HG02981 (cell line): ENCODE data around the gene SMCHD1.
"Not testable (repeated sequence)": the region's sequence is repeated elsewhere in the genome, so short reads cannot be mapped to it uniquely, and the experiment has no call there.

Experiments used
- ATAC-seq: cut with Tn5 transposase; IDR thresholded peaks from one replicate; pipeline ENCODE4 v1.9.1; 2021; ENCODE audit warnings: mild to moderate bottlenecking, moderate library complexity; ENCODE audit not compliant: unreplicated experiment

SMCHD1 gene

DNA sequence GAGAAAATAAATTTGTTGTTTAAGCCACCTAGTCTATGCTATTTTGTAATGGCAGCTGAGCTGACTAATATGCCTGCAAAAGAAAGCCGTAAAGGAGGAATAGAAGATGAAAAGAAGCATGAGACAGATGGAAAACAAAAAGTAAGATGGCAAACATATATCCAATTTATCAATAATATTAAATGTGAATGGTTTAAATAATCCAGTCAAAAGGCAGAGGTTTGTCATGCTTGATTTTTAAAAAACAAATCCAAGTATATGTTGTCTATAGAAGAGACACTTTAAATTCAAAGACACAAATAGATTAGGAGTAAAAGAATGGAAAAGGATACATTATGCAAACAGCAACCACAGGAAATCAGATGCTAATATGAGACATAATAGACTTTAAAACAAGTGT is 155.9 kb downstream of the SMCHD1 start:
- ATAC-seq: no peak

DNA sequence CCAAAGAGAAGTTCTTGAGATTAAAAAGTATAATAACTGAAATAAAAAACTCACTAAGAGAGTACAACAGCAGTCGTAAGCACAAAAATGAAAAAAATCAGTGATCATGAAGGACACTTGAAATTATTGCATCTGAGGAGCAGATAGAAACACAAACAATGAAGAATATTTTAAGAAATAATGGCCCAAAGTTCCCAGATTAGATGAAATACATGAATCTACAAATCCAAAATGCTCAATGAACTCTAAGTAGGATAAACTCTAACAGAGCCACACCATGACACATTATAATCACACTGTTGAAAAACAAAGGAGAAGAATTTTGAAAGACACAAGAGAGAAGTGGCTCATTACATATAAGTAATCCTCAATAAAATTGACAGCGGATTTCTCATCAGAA is 159.4 kb downstream of the SMCHD1 start:
- ATAC-seq: no peak

DNA sequence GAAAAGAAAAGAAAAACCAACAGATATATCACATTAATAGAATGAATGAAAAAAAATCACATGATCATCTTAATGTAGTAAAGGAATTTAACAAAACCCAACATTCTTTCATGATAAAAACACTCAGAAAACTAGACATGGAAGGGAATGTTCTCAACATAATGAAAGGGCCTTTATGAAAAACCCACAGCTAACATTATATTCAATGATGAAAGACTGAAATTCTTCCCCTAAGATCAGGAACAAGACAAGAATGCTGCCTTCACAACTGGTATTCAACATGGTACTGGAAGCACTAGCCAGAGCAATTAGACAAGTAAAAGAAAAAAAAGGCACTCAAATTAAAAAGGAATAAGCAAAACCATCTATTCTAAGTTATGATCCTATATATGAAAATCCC is 162.8 kb downstream of the SMCHD1 start:
- no peak for ATAC-seq

DNA sequence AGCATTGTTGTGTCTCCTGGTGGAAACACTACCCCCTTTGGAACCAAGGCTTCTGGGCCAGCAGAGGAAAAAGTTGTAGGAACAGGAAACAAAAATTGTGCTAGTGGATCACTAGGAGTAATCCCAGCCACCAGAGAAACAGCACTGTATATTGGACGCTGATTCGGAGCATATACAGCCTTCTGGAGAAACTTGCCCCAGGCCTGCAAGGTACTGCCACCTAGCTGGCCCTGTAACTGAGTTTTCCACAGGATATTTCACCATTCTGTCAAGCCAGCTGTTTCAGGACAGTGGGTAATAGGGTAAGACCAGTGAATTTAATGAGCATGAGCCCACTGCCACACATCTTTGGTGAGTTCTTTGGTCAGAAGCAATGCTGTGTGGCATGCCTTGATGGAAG is 166.2 kb downstream of the SMCHD1 start:
- no peak for ATAC-seq

DNA sequence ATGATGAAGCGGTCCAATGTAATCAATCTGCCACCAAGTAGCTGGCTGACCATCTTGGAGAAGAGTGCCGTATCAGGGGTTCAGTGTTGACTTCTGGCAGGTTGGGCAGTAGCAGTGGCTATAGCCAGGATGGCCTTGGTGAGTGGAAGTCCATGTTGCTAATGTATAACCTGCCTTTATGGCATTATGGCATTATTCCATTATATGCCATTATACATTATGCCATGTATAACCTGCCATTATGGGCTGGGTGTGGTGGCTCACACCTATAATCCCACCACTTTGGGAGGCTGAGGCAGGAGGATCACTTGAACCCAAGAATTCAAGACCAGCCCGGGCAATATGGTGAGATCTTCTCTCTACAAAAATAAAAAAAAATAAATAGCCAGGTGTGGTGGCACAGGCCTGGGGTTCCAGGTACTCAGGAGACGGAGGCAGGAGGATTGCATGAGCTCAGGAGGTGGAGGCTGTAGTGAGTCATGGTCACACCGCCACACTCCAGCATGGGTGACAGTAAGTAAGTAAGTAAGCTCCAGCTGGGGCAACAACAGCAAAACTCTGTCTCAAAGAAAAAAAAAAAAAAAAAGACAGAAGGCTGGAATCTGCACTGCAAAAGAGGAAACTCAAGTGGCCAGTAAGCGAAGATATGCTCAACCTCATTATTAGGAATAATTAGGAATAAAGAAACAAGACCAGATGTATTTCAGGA is 166.8 kb downstream of the SMCHD1 start:
- ATAC-seq: no peak

DNA sequence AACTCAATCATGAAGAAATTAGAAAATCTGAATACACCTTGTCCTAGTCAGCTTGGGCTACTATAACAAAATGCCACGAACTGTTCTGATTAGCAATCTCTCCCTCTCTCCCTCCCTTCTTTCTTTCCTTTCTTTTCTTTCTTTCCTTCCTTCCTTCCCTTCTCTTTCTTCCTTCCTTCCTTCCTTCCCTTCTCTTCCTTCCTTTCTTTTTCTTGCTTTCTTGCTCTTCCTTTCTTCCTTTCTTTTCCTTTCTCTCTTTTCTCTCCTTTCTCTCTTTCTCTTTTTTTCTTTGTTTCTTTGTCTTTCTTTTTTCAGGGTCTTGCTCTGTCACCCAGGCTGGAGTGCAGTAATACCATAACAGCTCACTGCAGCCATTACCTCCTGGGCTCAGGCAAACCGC is 167.7 kb downstream of the SMCHD1 start:
- ATAC-seq: no peak

DNA sequence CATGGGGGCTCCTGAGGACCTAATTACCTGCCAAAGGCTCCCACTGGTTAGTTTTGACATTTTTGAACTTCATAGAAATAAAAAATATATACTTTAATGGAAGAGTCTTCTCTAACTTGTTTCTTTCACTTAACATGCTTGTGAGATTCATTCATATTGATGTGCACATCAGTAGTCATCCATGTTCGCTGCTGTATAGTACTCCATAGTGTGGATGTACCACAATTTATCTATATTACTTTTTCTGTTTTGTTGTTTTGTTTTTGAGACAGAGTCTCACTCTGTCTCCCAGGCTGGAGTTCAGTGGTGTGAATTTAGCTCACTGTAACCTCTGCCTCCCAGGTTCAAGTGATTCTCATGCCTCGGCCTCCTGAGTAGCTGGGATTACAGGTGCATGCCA is 168.4 kb downstream of the SMCHD1 start:
- no peak for ATAC-seq

DNA sequence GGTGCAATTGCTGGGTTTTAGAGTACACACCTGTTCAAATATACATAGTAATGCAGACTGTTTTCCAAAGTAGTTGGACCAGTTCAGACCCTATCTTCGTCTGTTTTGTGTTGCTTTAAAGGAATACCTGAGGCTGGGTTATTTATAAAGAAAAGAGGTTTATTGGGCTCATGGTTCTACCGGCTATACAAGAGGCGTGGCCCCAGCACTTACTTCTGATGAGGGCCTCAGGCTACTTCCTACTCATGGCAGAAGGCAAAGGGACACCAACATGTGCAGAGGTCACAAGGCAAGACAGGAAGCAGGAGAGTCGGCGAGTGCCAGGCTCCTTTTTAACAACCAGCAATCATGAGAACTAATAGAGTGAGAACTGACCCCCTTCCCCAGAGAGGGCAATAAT is 169.3 kb downstream of the SMCHD1 start:
- ATAC-seq: no peak

DNA sequence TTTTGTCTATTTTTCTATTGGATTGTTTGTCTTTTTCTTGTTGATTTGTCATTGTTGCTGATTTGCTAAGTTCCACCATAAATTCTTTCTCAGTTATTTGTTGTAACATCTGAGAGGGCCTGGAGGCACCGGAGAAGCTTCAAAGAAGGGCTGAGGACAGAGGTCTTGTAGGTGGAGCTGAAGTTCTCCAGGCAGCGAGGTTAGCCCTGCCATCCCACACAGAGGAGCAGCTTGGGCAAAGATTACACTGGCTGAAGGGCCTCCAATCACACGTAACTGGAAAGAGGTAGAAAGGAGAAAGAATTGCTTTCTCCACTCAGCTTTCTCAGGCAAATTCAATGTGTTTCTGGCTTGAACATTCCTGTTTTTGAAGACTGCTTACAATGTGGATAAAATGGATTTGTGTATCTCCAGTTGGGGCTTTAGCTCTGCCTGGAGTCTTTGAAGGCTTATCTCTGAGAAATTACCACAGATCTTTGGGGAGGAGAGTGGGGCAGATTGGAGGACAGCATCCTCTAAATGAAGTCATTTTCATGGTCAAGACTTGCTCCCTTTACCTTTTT is 170.2 kb downstream of the SMCHD1 start:
- ATAC-seq: no peak

DNA sequence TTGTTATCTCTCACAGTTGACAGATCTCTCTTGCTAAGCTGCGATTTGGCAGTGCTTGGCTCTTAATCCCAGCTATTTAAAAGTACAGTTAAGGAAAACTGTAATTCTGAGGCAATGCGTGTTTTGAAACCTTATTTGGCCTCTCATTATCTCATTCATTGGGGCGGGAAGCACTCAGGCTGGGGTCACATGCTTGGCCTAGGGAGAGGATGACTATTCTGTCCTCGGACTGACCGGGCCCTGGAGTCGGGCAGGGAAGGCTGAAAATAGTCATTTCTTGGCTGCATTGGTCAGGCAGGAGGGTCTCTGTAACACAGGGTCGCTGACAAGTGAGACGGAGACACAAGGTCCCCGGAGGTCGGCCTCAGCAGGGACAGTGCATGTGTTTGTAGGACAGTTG is 171.1 kb downstream of the SMCHD1 start:
- ATAC-seq: no peak

DNA sequence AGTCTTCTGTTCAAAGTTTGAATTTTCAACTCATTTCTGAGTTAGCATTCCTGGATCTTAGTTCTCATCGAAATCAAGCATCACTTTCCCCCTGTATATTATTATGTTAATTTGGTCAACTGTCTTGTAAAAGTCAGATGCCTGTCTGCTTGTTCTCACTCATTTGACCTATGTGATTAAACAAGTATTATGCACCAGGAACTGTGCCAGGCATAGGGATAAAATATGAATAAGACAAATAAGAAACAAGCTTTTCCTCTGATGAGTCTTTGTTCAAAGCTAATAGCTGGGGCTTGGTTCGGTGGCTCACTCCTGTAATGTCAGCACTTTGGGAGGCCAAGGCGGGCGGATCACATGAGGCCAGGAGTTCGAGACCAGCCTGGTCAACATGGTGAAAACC is 171.5 kb downstream of the SMCHD1 start:
- no peak for ATAC-seq

DNA sequence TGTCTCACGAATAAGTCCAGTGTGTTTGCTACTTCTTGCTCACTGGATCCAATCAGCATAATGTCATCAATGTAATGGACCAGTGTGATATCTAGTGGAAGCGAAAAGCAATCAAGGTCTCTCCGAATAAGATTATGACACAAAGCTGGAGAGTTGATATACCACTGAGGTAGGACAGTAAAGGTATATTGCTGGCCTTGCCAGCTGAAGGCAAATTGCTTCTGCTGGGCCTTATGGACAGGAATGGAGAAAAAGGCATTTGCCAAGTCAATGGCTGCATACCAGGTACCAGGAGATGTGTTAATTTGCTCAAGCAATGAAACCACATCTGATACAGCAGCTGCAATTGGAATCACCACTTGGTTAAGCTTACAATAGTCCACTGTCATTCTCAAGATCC is 180.6 kb downstream of the SMCHD1 start:
- not testable (repeated sequence) for ATAC-seq

DNA sequence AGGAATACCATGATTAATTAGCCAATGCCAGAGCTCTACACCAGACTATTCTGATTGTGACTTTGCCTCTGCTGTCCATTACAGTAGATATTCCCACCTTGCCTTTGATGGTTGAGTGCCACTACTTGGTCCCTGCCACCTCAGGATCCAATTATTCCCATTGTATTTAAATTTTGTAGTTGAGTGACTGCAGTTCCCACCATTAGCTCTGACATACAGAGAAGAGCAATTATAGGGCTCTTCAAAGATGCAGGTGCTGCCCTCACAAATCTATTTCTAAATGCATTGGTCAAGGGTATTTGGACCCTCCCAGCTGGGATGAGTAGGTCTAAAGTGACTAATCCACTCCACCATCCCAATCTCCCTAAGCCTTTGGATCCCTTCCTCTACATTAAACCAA is 181.8 kb downstream of the SMCHD1 start:
- not testable (repeated sequence) for ATAC-seq

DNA sequence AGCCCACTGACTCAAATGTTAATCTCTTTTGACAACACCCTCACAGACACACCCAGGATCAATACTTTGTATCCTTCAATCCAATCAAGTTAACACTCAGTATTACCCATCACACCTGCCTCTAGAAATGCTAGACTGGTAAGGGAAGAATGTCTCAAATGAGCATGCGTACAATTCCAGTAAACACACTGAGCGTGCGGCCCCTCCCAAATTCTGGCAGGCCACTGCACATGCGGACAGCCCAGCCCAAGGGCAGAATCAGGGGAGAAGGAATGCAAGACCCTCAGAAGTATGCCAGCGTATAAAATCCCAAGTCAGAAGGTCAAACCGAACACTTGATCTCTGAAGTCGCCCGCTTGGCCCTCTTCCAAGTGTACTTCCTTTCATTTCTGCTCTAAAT is 183.7 kb downstream of the SMCHD1 start:
- ATAC-seq: no peak

DNA sequence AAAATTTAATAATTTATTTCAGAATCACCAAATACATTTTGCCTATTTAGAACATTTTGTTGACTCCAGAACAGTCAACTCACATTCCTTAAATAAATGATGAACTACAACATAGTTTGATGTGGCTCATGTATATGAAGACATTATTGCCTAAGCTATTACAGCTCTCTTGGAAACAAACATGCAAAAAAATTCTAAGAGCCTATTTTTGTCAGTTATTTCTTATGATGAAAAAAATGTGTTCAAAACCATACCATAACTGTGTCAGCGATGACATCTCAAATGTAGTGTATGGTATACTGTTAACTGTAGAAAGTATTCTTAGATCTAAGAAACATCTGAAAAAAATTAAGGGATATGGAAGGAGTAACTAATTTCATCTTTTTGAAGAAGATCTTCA is 185.0 kb downstream of the SMCHD1 start:
- no peak for ATAC-seq

DNA sequence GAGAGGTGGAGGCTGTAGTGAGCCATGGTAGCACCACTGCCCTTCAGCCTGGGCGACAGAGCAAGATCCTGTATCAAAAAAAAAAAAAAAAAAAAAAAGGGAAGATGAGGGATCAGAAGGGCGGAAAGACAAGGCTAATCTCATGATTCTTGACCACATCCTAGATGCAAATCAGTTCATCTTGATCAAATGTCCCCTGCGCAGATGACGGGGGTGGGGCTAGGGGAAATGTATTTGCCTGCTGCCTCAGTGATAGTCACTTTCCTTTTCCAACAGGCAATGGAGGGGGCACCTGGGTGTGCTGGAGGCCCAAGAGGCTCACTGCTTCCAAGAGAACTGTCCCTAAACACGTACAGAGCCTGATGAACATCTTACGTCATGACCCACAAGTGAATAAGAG is 187.6 kb downstream of the SMCHD1 start:
- no peak for ATAC-seq

DNA sequence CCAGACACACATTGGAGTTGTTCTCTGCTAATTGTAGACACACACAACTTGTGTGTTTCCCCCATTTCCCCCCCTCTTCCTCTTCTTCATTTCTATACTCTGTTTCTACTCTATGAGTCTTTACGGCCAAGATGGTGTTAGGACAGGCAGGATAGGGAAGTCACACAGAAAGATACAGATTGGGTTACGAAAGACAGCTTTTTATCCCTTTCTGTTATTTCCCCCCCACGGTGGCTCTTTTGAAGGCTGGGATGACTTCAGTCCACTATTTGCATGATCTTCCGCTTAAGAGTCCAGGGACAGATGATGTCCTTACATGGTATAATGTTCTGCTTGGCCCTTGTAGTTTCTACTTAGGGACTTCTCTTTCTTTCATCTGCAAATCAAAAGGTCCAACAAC is 189.6 kb downstream of the SMCHD1 start:
- no peak for ATAC-seq

DNA sequence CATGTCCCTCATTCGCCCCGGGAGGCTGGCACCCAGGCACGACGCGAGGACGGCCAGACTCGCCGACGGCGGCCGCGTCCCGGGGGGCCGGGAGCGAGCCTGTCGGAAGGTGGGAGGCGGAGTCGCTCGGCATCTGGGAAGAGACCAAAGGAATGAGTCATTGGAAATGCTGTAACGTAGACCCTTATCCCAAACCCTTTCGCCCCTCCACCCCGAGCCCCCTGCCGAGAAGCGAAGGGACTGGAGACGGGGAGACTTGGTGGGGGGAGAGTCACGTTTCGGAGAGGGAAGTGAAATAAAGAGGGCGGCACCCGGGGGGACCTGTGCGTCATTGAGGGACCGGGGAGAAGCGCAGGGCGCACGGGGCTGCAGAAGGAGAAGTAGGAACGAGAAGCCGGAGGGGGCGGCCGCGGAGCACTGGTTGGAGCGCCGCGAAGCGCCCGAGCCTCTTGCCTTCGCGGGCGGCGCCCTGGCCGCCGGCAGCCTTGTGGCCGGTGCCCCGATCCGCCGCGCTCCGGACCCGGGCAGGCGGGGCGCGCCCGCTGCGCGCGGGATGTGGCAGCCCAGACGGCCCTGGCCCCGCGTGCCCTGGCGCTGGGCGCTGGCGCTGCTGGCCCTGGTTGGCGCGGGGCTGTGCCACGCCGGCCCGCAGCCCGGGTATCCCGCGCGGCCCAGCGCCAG is 191.2 kb downstream of the SMCHD1 start, which contains the start of gene EMILIN2:
Gene EMILIN2, plus strand, starts transcription at position 371 of the 681 bp plus-strand sequence. Its CDS starts 183 bp downstream, at position 554.
- no peak for ATAC-seq

DNA sequence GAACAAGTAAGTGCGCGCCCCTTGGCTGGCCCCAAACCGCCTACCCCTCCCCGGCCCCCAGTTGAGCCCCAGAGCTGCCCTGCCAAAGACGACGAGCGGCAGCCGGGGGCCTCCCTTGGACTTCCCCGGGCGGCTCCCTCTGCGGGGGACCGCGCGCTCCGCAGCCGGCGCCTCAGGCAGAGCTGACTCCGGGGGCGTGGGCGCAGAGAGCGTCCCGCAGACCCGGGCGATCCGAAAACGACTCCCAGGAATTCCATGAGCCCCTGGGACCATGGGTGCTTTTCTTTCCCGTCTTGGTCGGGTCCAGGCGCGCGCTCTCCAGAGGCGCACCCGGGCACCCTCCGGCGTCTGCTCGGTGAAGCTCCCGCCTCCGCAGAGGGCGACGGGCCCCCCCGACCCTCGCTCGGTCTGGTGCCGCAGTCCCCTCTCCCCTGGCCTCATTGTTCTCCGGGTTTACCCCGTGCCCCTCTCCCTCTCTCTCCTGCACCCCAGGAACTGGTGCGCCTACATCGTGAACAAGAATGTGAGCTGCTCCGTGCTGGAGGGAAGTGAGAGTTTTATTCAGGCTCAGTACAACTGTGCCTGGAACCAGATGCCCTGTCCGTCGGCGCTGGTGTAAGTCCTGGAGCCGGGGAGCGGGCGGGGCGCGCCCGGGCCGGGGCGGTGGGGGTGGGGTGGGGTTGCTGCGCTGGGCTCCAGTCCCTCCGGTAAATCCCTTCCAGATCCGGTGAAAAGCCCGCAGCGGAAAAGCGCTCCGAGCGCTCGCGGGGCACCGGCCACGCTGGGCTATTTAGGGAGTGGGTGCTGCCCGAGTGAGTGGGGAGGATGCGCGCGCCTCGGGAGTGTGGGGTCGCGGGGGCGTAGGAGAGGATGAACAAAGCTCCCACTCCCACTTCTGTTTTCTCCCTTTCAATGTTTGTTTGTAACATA is 192.1 kb downstream of the SMCHD1 start:
- ATAC-seq: no peak

DNA sequence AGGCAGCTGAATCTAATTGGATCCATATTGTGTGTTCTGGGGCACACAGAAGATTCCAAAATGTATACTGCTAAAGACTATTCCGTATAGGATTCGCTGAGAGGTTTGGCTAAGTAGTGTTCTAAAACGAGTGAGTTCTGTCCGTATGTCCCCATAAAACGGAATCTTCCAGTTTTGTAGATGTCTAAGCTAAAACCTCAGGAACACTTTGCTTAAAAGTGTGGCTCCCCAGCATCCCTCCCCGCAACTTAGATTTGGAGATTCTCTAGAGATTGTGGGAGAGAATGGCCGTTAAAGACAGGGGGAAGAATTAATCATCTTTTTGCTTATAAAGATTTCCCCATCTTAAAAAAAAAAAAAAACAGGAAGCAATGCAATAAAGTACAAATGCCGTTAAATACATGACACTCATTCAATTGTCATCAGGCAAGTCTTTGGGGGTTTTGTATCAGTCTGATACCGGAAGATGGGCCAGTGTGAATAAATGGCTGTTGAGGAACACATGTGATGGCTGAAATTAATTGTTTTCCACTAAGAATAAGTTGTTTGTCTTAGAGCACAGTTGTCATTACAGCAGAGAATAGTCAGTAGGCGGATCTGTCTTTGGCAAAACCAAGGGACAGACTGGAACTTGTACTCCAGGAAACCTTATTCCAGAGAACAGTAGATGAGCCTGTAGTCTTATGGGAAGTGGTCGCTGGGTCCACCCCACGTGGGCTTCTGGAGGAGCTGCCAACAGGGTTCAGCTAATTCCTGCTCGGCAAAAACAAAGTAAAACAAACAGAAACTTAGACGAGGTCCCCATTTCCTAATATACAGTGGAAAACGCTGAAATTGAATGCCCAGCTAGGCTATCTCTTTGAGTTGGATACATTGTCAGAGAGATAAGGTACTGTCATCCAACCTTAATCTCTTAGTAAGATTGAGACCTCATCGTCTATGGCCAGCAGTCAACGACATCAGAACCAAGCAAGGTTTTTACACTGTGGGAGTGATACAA is 193.0 kb downstream of the SMCHD1 start:
- no peak for ATAC-seq
